Measurements from ENCODE around the gene CDKN2AIPNL.
"Not testable (repeated sequence)": the region's sequence is repeated elsewhere in the genome, so short reads cannot be mapped to it uniquely, and the experiment has no call there.

CDKN2AIPNL gene

DNA sequence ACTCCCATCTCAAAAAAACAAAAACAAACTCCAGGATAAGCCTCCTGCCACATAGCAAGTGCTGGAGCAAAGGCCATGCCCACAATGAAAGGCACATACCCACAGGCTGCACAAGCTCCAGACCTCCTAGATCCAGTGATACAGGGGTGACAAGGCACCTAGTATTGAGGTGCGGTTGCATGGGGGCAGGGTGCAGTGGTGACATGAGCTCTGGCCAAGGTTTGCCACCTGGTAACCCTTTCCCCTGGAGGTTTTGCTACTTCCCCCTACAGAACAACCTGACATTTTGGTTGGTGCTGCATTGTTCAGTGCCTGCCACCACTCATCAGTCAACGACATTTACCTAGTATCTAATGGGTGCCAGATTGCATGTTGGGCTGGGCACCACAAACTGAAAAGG lies 14.5 kb downstream of the CDKN2AIPNL start:
- no peak for DNase-seq (ENCODE audit: low spot score)

DNA sequence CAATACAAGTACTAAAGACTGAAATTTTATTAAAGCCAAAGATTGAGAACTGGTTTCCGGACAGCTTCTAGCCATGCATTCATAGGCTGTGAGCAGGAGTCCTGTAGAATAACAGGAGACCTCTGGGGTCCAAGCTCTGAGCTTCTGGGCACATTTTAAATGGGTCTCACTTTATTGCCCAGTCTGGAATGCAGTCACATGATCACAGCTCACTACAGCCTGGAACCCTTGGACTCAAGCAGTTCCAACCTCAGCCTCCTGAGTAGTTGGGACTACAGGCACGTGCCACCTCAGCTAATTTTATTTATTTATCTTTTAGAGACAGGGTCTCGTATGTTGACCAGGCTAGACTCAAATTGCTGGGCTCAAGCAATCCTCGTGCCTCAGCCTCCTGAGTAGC lies 15.4 kb downstream of the CDKN2AIPNL start:
- no peak for DNase-seq (ENCODE audit: low spot score)

DNA sequence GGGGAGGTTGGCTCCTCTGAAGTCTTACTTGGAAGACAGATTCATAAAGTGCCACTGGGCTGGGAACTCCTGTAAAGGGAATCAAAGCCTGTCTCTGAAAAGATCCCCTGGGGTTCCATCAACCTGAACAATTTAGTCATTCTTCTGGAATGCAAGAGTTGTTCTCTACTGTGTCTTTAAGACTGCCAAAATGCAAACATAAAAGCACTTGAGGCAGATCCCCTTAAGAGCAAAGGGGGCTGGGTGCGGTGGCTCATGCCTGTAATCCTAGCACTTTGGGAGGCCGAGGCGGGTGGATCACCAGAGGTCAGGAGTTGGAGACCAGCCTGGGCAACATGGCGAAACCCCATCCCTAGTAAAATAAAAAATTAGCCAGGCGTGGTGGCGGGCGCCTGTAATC lies 16.7 kb downstream of the CDKN2AIPNL start:
- no peak for DNase-seq (ENCODE audit: low spot score)

DNA sequence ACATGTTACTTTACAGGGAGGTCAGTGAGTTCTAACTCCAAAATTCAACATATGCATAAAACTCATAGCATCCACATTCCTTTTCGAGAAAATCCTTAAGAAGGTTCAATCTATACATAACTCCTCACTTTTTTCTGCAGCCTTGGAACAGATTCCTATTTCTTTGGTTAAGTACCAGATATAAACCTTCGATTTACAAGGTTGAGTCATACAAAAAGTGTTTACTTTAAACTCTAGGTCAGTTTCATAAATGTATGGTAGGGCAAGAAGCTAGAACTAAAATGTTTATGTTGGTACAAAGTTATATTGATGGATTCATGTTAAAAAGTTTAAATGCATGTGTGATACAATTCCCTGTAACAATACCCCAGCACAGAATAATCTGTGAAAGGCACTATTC lies 19.4 kb downstream of the CDKN2AIPNL start:
- DNase-seq (ENCODE audit: low spot score): no peak

DNA sequence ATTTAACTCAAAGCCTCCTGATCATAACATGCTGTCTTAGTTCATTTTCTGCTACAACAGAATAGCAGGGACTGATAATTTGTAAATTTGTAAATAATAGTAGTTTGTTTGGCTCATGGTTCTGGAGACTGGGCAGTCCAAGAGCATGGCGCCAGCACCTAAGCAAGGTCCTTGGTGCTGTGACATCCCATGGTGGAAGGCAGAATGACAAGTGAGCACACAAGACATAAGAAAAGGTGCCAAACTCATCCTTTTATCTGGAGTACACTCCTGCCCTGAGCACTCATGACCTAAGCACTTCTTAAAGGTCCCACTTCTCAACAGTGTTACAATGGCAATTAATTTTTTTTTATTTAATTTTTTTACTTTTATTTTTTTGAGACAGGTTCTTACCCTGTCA lies 24.2 kb downstream of the CDKN2AIPNL start:
- no peak for DNase-seq (ENCODE audit: low spot score)

DNA sequence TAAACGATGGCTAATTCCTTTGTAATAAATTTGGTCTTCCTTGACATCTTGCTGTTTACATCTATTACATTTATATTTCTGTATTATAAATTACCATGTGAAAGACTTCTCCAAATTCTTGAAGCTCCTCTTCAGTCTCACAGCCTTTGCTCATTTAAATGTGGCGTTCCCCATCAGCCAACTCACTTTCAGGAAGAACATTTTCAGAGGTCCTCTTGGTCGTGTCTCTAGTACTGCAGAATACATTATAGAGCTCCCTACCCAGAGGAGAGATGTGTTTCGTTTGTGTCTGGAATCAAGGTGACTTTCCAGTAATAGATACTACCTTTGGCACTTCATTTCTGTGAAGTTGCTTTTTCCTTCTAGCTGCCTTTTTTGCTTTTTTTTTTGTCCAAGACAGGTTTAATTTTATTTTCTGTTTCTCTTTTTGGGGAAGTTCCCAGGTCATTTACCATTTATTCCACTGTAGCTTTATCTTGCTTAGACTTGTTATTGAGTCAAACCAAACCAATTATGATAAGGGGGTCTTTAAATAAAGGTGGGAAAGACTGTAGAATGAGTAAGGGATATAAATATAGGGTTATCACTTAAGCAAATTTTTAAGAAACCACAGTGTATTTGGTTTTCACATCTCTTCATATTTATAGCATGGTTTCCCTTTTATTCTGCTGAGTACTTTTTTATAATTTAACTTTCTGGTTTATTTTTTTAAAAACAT lies 27.5 kb downstream of the CDKN2AIPNL start:
- no peak for DNase-seq (ENCODE audit: low spot score)

DNA sequence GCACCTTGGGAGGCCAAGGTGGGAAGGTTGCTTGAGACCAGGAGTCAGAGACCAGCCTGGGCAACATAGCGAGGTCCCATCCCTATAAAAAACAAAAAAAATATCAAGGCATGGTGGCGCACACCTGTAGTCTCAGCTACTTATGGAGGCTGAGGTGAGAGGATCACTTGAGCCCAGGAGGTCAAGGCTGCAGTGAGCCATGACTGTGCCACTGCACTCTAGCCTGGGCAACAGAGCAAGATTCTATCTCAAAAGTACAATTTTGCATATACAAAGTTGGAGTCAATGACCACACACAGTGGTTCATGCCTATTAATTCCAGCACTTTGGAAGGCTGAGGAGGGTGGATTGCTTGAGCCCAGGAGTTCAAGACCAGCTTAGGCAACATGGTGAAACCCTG lies 29.5 kb downstream of the CDKN2AIPNL start:
- not testable (repeated sequence) for DNase-seq (ENCODE audit: low spot score)

DNA sequence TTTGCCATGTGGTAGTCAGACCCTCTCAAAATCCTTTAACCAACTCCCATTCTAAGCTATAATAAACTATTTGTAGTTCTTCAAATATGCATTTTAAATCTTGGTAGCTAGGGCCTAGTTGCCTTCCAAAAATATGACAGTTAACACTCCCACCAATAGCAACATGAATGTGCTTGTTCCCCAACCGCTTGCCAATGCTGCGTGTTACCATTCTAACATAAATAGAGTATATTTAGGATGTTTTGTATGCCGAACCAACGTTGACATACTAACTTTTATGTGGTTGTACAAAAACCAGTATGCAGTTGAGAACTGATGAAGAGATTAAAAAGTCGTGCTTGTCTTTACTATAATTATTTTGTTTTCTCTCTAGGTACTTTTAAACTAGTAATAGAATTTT lies 31.3 kb downstream of the CDKN2AIPNL start:
- no peak for DNase-seq (ENCODE audit: low spot score)

DNA sequence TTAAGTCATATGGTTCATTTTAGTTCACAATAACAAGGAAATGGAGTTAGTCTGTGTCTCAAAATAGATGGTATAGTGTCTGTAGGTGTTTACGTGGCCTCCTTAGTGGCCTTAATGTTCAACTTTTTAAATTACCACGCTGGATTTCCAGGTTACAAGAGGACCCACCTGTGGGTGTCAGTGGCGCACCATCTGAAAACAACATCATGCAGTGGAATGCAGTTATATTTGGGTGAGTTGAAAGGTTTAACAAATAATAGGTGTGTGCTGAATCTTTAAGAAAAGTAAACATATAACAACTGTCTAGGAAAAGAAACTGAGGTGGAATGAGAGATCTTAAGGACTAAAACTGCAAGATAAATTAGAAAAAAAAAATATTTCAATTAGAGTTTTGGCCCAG lies 37.4 kb downstream of the CDKN2AIPNL start:
- DNase-seq (ENCODE audit: low spot score): no peak

DNA sequence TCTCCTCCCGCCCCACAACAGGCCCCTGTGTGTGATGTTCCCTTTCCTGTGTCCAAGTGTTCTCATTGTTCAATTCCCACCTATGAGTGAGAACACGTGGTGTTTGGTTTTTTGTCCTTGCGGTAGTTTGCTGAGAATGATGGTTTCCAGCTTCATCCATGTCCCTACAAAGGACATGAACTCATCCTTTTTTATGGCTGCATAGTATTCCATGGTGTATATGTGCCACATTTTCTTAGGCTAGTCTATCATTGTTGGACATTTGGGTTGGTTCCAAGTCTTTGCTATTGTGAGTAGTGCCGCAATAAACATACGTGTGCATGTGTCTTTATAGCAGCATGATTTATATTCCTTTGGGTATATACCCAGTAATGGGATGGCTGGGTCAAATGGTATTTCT lies 38.0 kb downstream of the CDKN2AIPNL start:
- not testable (repeated sequence) for DNase-seq (ENCODE audit: low spot score)

DNA sequence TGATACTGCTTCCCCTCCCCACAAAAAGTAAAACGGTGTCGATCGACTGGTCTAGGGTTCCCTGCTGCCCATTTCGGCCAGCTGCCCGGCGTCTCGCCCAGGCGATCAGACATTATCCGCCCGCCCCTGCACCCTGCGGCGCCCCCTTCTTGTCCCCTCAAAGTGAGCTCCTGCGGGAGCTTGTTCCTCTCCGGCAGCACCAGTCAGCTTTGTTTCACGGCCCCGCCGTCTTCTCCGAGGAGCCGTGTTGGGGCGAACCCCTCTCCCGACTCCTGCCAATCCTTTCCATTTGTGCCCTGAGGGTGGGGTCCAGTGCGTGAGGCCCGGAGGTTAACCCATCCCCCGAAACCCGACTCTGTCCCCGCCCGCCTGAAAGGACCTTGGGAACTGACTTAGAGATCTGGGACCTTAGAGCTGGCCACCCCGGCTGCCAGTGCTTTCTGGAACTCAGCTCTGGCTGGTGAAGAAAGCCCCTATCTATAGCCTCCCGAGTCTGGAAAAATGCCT lies 39.8 kb downstream of the CDKN2AIPNL start:
- DNase-seq (ENCODE audit: low spot score): peak; percentile 86

DNA sequence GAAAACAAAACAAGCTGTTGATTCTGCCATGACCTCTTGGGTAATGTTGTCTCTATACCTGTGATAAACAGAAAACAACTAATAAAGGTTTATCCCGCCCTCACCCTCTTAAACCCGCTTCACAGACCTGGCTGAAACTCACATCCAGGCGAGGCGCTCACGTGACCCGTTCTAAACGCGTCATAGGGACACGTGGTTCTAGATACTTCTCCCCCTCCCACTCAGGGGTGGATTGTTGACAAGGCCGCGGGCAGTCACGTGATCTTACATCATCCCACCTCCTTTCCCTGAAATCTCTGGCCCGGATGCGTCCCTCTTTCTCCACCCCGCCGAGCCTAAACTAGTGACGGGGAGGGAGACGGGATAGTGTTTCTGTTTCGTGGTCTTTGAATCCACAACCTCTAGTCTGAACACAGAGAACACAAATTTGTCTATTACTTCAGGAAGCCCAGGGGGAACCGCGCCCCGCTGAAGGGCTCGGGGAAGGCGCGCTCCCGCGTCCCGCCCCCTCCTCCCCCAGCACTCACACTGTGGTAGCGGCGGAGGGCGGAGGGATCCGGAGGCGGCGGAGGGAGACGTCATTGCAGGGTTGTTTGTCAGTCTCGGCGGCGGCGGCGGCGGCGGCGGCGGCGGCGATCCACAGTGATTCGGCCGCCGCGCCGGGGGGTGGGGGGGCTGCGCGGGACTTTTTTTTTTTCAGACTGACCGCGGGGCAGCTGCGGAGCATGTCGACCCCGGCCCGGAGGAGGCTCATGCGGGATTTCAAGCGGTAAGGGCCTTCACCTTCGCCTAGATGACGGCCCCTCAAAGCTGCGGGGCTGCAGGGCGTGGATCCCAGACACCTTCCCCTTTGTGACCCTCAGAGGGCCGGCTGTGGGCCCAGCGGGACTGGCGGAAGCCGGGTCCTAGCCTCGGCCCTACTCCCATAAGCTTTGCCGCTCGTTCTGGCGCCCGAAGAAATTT lies 40.5 kb downstream of the CDKN2AIPNL start, which contains the start of gene UBE2B:
TSS of gene UBE2B (plus strand) at position 699 of the 963 bp plus-strand sequence. CDS start at position 726, 27 bp downstream.
- DNase-seq (ENCODE audit: low spot score): peak; percentile 98

DNA sequence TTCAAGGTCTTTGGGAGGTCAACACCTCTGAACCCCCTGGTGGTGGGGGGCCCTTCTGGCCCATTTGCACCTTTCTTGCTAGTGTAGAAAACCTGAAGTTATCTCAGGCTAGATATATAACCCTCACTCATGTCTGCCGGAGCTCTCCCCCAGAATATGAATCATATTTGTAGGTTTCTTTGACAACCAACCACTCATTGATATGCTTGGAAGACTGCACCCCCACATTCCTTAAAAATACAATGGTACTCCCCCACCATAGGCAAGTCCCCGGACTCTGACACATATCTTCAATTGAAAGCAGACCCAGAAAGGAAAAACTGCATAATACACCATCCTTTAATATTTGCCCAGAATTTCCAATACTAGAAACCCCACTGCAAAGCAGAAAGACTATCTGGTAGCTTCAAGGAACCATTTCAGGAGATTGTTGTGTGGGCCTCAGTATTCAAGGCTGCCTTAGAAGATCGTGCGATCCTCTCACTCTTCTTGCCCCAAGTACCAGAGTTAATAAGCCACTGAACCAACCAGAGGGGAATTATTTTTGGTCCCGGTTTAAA lies 41.3 kb downstream of the CDKN2AIPNL start:
- no peak for DNase-seq (ENCODE audit: low spot score)

DNA sequence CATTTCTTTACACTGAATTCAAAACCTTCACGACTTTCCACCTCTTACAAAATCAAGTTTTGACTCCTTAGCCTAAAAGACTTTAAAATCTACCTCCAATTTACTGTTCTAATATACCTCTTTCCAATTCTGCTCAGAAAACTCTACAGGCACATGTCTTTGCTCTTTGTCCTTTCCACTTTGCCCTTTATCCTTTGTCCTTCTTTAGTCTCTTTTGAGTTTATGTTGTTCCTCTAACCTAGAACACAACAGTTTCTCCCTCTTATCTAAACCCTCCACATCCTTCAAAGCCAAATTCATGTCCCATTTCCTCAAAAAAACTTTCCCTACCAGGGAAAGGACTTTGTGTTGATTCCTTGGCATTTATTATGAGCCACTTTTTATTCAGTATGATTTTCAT lies 46.1 kb downstream of the CDKN2AIPNL start:
- DNase-seq (ENCODE audit: low spot score): no peak

DNA sequence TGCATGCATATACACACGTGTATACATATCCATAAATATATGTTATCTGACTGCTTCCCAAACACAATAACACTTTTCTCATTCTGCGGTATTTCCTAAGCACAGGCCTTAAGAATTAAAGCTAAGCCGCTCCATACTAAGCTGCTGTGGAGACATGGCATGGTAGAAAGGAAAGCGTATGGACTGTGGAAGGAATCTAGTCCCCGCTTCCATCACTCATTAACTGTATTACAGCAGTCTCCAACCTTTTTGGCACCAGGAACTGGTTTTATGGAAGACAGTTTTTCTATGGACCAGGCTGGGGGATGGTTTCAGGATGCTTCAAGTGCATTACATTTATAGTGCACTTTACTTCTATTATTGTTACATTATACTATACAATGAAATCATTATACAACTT lies 56.0 kb downstream of the CDKN2AIPNL start:
- DNase-seq (ENCODE audit: low spot score): no peak

Measured in ecto neural progenitor cell (in vitro differentiated cells).